Type B pancreatic cell (in vitro differentiated cells): ENCODE results near the gene PITX1. TPM values are rescaled to one million over a fixed set of nuclear protein-coding genes. Genes with fewer than 3 reads are reported as not detected.
A peak's percentile ranks its signal among the peaks of the same experiment; 100 is the strongest.
"Not testable (repeated sequence)": the region's sequence is repeated elsewhere in the genome, so short reads cannot be mapped to it uniquely, and the experiment has no call there.

ENCODE experiments used
- DNase-seq: peaks from one replicate; pipeline ENCODE4 v3.0.0; 2021; ENCODE audit warnings: mixed read lengths; ENCODE audit not compliant: unreplicated experiment; ENCODE audit errors: extremely low spot score
- H3K27ac Mint-ChIP-seq: 2 replicates; pipeline ENCODE4 v1.8.0; 2021; ENCODE audit warnings: mild to moderate bottlenecking, mixed read lengths
- H3K27me3 Mint-ChIP-seq: 2 replicates; pipeline ENCODE4 v1.8.0; 2021; ENCODE audit warnings: mixed read lengths
- H3K36me3 Mint-ChIP-seq: 2 replicates; pipeline ENCODE4 v1.8.0; 2021; ENCODE audit warnings: mixed read lengths
- H3K4me1 Mint-ChIP-seq: one replicate; pipeline ENCODE4 v1.8.0; 2021; ENCODE audit warnings: mixed read lengths; ENCODE audit not compliant: unreplicated experiment
- H3K4me3 Mint-ChIP-seq: 2 replicates; pipeline ENCODE4 v1.8.0; 2021; ENCODE audit warnings: mild to moderate bottlenecking, mixed read lengths
- H3K9me3 Mint-ChIP-seq: 2 replicates; pipeline ENCODE4 v1.8.0; 2021; ENCODE audit warnings: mixed read lengths
- CTCF ChIP-seq: fragments of 200-600 bp; sonication (generic); conservative IDR thresholded peaks from 2 replicates; pipeline ENCODE4 v1.5.0; 2021; ENCODE audit warnings: antibody characterized with exemption, mild to moderate bottlenecking
- long read RNA-seq: library from polyadenylated mRNA; unstranded; transcript quantifications from one replicate; pipeline ENCODE4 v2.0.0, GENCODE V29; 2020
- total RNA-seq: library from RNA; stranded (reverse); gene quantifications from 2 replicates; pipeline ENCODE4 v1.2.1, GENCODE V29; 2021; ENCODE audit warnings: low replicate concordance

PITX1 gene
- 6.3 and 13.4 TPM in 2 replicates for total RNA-seq
- long read RNA-seq, partial matches to known transcripts = 0 of 1 reads
- long read RNA-seq, other reads (novel, unspliced or antisense) = 0 of 1 reads

DNA sequence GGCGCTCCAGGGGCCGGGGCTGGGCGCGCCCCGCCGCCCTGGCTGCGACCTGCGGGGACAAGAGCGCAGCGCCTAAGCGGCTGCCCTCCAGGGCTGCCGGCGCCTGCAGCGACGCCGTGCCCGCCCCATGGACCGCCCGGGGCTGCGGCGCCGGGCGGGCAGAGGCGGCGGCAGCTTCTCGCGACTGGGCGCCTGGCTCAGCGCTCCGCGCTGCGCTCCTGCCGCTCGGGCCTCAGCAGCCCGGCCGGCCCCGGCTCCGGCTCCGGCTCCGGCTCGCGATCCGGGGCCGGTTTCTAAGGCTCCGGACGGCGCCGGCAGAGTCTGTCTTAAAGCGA, at the start of gene PITX1:
Gene PITX1 (minus strand): TSS at position 328 of the 335 bp plus-strand sequence. CDS start 347 bp downstream, outside the sequence.
- no peaks in the 10 kb centered on the region for H3K36me3 Mint-ChIP-seq
- H3K27ac Mint-ChIP-seq = peak within 1 kb of the TSS; percentile 77
- no peaks in the 10 kb centered on the region for H3K9me3 Mint-ChIP-seq
- H3K4me1 Mint-ChIP-seq = peaks cover 12% of the 10 kb centered on the region
- H3K27me3 Mint-ChIP-seq = peaks cover 90% of the 10 kb centered on the region
- peak within 1 kb of the TSS; percentile 90 for H3K4me3 Mint-ChIP-seq
- no peak for TF ChIP-seq CTCF
- DNase-seq = no peak

DNA sequence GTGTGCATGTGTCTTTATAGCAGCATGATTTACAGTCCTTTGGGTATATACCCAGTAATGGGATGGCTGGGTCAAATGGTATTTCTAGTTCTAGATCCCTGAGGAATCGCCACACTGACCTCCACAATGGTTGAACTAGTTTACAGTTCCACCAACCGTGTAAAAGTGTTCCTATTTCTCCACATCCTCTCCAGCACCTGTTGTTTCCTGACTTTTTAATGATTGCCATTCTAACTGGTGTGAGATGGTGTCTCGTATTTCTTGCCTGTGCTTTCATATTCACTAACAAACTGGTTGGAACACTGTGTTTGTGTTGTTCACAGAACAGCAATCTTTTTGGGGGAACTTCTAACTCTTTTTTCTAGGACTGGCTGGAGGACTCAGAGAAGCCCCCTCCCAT, 49.3 kb upstream of the PITX1 start:
- H3K27me3 Mint-ChIP-seq = peaks cover 42% of the 10 kb centered on the region
- not testable (repeated sequence) for H3K4me1 Mint-ChIP-seq, H3K27ac Mint-ChIP-seq, H3K36me3 Mint-ChIP-seq, H3K4me3 Mint-ChIP-seq, DNase-seq
- peaks cover 11% of the 10 kb centered on the region for H3K9me3 Mint-ChIP-seq

DNA sequence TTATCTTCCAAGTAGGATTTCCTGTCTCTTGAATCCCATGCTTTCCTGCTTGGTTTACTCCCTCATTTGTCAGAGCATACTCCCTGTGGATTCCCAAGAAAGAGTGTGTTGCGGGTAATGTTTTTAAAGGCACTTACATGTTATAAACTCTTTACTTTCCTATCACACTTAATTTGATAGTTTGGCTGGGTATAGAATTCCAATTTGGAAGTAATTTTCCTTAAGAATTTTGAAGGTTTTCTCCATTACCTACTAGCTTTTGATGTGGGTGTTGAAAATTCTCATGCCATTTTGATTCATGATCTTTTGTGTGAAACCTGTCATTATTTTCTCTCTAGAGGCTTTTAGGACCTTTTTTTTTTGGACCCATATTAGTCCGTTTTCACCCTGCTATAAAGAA, 47.2 kb upstream of the PITX1 start:
- no peak overlapping the region for H3K4me3 Mint-ChIP-seq
- peaks cover 11% of the 10 kb centered on the region for H3K9me3 Mint-ChIP-seq
- H3K4me1 Mint-ChIP-seq = no peaks in the 10 kb centered on the region
- no peaks in the 10 kb centered on the region for H3K36me3 Mint-ChIP-seq
- peaks cover 36% of the 10 kb centered on the region for H3K27me3 Mint-ChIP-seq
- H3K27ac Mint-ChIP-seq = no peak overlapping the region
- TF ChIP-seq CTCF = no peak
- DNase-seq = no peak

DNA sequence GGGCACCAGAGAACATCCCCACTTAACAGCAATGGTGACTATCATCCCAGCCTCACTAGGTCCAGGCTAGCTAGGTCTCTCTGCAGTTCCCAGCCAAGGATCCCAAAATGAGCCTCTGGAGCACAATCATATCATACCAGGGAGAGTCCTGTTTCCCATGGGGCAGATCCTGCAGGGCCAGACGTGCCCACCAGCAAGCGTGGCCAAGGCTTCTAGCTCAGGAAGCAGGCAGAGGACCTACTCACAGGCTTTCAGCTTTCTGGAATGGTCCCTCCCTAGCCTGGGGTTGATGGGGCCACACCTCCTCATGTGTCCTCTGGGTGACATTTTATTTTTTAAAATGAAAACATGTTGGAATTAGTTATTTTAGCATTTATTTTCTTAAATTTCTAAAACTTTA, 45.7 kb upstream of the PITX1 start:
- H3K9me3 Mint-ChIP-seq = peaks cover 11% of the 10 kb centered on the region
- H3K27ac Mint-ChIP-seq = no peak overlapping the region
- H3K36me3 Mint-ChIP-seq = no peaks in the 10 kb centered on the region
- no peak for DNase-seq
- H3K4me1 Mint-ChIP-seq = no peaks in the 10 kb centered on the region
- H3K4me3 Mint-ChIP-seq = no peak overlapping the region
- peaks cover 45% of the 10 kb centered on the region for H3K27me3 Mint-ChIP-seq
- no peak for TF ChIP-seq CTCF

DNA sequence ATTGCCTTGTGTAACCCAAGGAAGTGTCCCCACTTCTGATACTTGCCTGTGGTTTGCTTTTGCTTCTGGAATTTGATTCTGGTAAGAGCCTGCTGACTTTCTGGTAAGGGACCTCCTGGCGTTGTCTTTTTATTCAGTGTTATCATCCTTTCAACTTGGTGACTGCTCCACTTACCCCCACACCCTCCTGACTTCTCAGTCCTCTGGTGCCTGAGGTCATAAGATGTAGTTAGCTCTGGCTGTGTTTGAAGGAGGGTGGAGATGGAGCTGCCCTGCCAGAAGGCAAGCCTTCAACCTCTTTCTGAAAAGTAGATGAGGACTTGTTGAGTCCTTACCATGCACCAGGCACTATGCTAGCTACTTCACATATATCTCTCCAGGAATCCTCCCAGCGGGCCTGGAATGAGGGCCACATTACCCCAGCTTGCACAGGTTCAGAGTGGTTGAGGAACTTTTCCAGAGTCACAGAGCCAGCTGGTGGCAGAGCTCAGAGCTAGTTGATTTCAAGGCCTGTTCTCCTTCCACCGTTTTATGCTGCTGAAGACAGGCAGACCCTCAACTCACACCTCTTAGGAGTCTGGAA, 45.2 kb upstream of the PITX1 start:
- no peak for DNase-seq
- H3K4me3 Mint-ChIP-seq = no peak overlapping the region
- H3K27ac Mint-ChIP-seq = no peak overlapping the region
- H3K4me1 Mint-ChIP-seq = no peaks in the 10 kb centered on the region
- H3K9me3 Mint-ChIP-seq = peaks cover 11% of the 10 kb centered on the region
- peaks cover 45% of the 10 kb centered on the region for H3K27me3 Mint-ChIP-seq
- TF ChIP-seq CTCF = no peak
- H3K36me3 Mint-ChIP-seq = no peaks in the 10 kb centered on the region

GRCh38 chr5:135076801-135077200, 42.8 kb upstream of the PITX1 start:
- no peak for DNase-seq
- no peak for TF ChIP-seq CTCF
- no peaks in the 10 kb centered on the region for H3K36me3 Mint-ChIP-seq
- no peak overlapping the region for H3K4me3 Mint-ChIP-seq
- H3K9me3 Mint-ChIP-seq = peaks cover 5% of the 10 kb centered on the region
- H3K4me1 Mint-ChIP-seq = no peaks in the 10 kb centered on the region
- peaks cover 52% of the 10 kb centered on the region for H3K27me3 Mint-ChIP-seq
- no peak overlapping the region for H3K27ac Mint-ChIP-seq
